Fibroblast of lung (primary cell): Measurements from ENCODE around the gene AKT1.

Experiments
- EZH2 ChIP-seq: IDR thresholded peaks from 2 replicates; pipeline ENCODE4 v1.5.1; 2012; ENCODE audit warnings: low read length, control low read depth, mild to moderate bottlenecking; ENCODE audit errors: missing control alignments
- TF ChIP-seq, protein P1 (sequence below), 2 donors: IDR thresholded peaks in 1 of 2; conservative IDR thresholded peaks in 1 of 2; 1 replicate in 1 of 2; 2 replicates in 1 of 2; pipeline ENCODE4 v1.5.1; 2011 to 2012; ENCODE audit warnings: low read length in 2 of 2, control low read depth in 1 of 2, inconsistent platforms in 1 of 2, low read depth in 1 of 2, mild to moderate bottlenecking in 1 of 2

- TF ChIP-seq, protein P1, sequence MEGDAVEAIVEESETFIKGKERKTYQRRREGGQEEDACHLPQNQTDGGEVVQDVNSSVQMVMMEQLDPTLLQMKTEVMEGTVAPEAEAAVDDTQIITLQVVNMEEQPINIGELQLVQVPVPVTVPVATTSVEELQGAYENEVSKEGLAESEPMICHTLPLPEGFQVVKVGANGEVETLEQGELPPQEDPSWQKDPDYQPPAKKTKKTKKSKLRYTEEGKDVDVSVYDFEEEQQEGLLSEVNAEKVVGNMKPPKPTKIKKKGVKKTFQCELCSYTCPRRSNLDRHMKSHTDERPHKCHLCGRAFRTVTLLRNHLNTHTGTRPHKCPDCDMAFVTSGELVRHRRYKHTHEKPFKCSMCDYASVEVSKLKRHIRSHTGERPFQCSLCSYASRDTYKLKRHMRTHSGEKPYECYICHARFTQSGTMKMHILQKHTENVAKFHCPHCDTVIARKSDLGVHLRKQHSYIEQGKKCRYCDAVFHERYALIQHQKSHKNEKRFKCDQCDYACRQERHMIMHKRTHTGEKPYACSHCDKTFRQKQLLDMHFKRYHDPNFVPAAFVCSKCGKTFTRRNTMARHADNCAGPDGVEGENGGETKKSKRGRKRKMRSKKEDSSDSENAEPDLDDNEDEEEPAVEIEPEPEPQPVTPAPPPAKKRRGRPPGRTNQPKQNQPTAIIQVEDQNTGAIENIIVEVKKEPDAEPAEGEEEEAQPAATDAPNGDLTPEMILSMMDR (conservative IDR thresholded peaks at IDR 0.05 in 1 of 2, IDR thresholded peaks at IDR 0.05 in 1 of 2; ENCODE audit: low read depth in 1 of 2, low read length in 2 of 2) = no peak
- no peak for TF ChIP-seq EZH2
Observed at GRCh38 chr14:104784846-104785707, 10.5 kb downstream of the AKT1 start.
